SU-DHL-6 (cell line): ENCODE results near the gene GMIP.

ENCODE experiments used
- CTCF ChIP-seq: fragments of 200-600 bp; sonication (generic); IDR thresholded peaks from one replicate; pipeline ENCODE4 v1.5.1; 2017; ENCODE audit warnings: antibody characterized with exemption, mild to moderate bottlenecking, low read length, moderate library complexity; ENCODE audit not compliant: insufficient read depth, poor library complexity, severe bottlenecking
- EZH2phosphoT487 ChIP-seq: fragments of 200-600 bp; sonication (generic), shearing (Covaris generic); conservative IDR thresholded peaks from 2 replicates; pipeline ENCODE4 v1.6.1; 2018; ENCODE audit warnings: mild to moderate bottlenecking, antibody characterized with exemption, low read length, moderate library complexity, mixed read lengths

DNA sequence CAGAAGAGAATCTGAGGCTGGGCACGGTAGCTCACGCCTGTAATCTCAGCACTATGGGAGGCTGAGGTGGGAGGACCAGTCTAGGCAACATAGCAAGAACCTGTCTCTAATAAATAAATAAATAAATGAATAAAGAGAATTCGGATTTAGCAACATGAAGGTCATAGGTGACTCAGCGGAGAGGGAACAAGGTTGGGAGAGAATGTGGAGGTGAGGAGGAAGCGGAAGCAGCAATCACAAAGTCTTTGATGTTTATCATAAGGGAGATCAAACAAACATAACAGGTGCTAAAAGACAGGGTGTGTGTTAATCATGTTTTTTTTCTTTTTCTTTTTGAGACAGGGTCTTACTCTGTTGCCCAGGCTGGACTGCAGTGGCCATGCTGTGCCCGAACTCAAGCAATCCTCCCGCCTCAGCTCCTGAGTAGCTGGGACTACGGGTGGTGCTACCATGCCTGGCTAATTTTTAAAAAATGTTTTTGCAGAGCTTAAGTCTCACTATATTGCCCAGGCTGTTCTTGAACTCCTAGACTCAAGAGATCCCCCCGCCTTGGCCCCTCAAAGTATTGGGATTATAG lies 41.2 kb downstream of the GMIP start:
- no peak for TF ChIP-seq CTCF
- no peak for TF ChIP-seq EZH2phosphoT487
